IgD-negative memory B cell (primary cell): ENCODE measurements around the gene STK32C. TPM values are rescaled to one million over a fixed set of nuclear protein-coding genes. Genes with fewer than 3 reads are reported as not detected.
"Not testable (repeated sequence)": the region's sequence is repeated elsewhere in the genome, so short reads cannot be mapped to it uniquely, and the experiment has no call there.

Experiments
- H3K27ac Mint-ChIP-seq, 3 donors: one replicate each; pipeline ENCODE4 v1.8.0; 2020 to 2022; ENCODE audit warnings: mild to moderate bottlenecking in 3 of 3, mixed read lengths in 3 of 3, moderate library complexity in 1 of 3
- H3K27me3 Mint-ChIP-seq: one replicate; pipeline ENCODE4 v1.8.0; 2021; ENCODE audit warnings: mixed read lengths
- H3K36me3 Mint-ChIP-seq: one replicate; pipeline ENCODE4 v1.8.0; 2020; ENCODE audit warnings: mild to moderate bottlenecking, mixed read lengths
- H3K4me1 Mint-ChIP-seq, 3 donors: one replicate each; pipeline ENCODE4 v1.8.0; 2020 to 2022; ENCODE audit warnings: mixed read lengths in 3 of 3, mild to moderate bottlenecking in 1 of 3
- H3K4me3 Mint-ChIP-seq, 4 donors: one replicate each; pipeline ENCODE4 v1.8.0; 2020 to 2022; ENCODE audit warnings: mild to moderate bottlenecking in 4 of 4, mixed read lengths in 4 of 4, moderate library complexity in 3 of 4
- H3K9me3 Mint-ChIP-seq, 3 donors: one replicate each; pipeline ENCODE4 v1.8.0; 2020 to 2021; ENCODE audit warnings: mixed read lengths in 3 of 3, mild to moderate bottlenecking in 1 of 3
- polyA plus RNA-seq: library from polyadenylated mRNA; unstranded; fragments of 300-500 nt; fragmentation: Illumina TruSeq; gene quantifications from one replicate; pipeline ENCODE4 v1.2.3, GENCODE V29; 2021

The STK32C gene
- polyA plus RNA-seq, 1 donor from 2014 or later = 4.0 TPM

- H3K27me3 Mint-ChIP-seq = peaks cover 5% of the 10 kb centered on the region
- peaks cover 4% of the 10 kb centered on the region for H3K36me3 Mint-ChIP-seq
- H3K4me3 Mint-ChIP-seq = no peak overlapping the region
- H3K9me3 Mint-ChIP-seq = no peaks in the 10 kb centered on the region
- H3K4me1 Mint-ChIP-seq = peaks cover 0 to 1% (median 0%) of the 10 kb centered on the region in 3 donors
- H3K27ac Mint-ChIP-seq = no peak overlapping the region
Measured at GRCh38 chr10:132276706-132277105, 31.0 kb downstream of the STK32C start.

GRCh38 chr10:132276179-132276675, 31.5 kb downstream of the STK32C start:
- no peak overlapping the region for H3K27ac Mint-ChIP-seq

GRCh38 chr10:132275426-132276178, 32.1 kb downstream of the STK32C start:
- Mint-ChIP-seq H3K9me3 (no peaks in the 10 kb centered on the region), H3K4me1 (no peaks in the 10 kb centered on the region), H3K27ac (no peak overlapping the region), H3K27me3 (peaks cover 5% of the 10 kb centered on the region), H3K4me3 (no peak overlapping the region), H3K36me3 (peaks cover 3% of the 10 kb centered on the region)

More at GRCh38 chr10:132276179-132276675, 31.5 kb downstream of the STK32C start:
- Mint-ChIP-seq H3K9me3 (no peaks in the 10 kb centered on the region), H3K27me3 (peaks cover 5% of the 10 kb centered on the region), H3K4me3 (no peak overlapping the region), H3K4me1 (peaks cover 0 to 1% (median 0%) of the 10 kb centered on the region in 3 donors), H3K36me3 (peaks cover 4% of the 10 kb centered on the region)

GRCh38 chr10:132274986-132275385, 32.8 kb downstream of the STK32C start:
- Mint-ChIP-seq H3K27ac (no peak overlapping the region), H3K27me3 (peaks cover 5% of the 10 kb centered on the region), H3K4me1 (no peaks in the 10 kb centered on the region), H3K36me3 (peaks cover 3% of the 10 kb centered on the region), H3K4me3 (no peak overlapping the region), H3K9me3 (no peaks in the 10 kb centered on the region)

- Mint-ChIP-seq H3K27me3 (peaks cover 5% of the 10 kb centered on the region), H3K4me3 (no peak overlapping the region), H3K9me3 (no peaks in the 10 kb centered on the region), H3K36me3 (peaks cover 3% of the 10 kb centered on the region), H3K27ac (no peak overlapping the region), H3K4me1 (no peaks in the 10 kb centered on the region)
Measured at GRCh38 chr10:132274581-132274980, 33.2 kb downstream of the STK32C start.

- H3K4me3 Mint-ChIP-seq = no peak overlapping the region
- H3K9me3 Mint-ChIP-seq = no peaks in the 10 kb centered on the region
- H3K4me1 Mint-ChIP-seq = no peaks in the 10 kb centered on the region
- peaks cover 5% of the 10 kb centered on the region for H3K27me3 Mint-ChIP-seq
- H3K27ac Mint-ChIP-seq = no peak overlapping the region
- H3K36me3 Mint-ChIP-seq = peaks cover 3% of the 10 kb centered on the region
Measured at GRCh38 chr10:132273966-132274365, 33.8 kb downstream of the STK32C start.

- H3K4me3 Mint-ChIP-seq = no peak overlapping the region
- H3K4me1 Mint-ChIP-seq = no peaks in the 10 kb centered on the region
- H3K27me3 Mint-ChIP-seq = peaks cover 5% of the 10 kb centered on the region
- no peaks in the 10 kb centered on the region for H3K9me3 Mint-ChIP-seq
- H3K27ac Mint-ChIP-seq = no peak overlapping the region
- peaks cover 3% of the 10 kb centered on the region for H3K36me3 Mint-ChIP-seq
Measured at GRCh38 chr10:132273304-132273944, 34.3 kb downstream of the STK32C start.

GRCh38 chr10:132272231-132272971, 35.3 kb downstream of the STK32C start:
- peaks cover 5% of the 10 kb centered on the region for H3K27me3 Mint-ChIP-seq
- H3K4me1 Mint-ChIP-seq = no peaks in the 10 kb centered on the region
- H3K27ac Mint-ChIP-seq = no peak overlapping the region
- H3K36me3 Mint-ChIP-seq = peaks cover 3% of the 10 kb centered on the region
- peaks cover 0 to 3% (median 0%) of the 10 kb centered on the region in 3 donors for H3K9me3 Mint-ChIP-seq
- H3K4me3 Mint-ChIP-seq = no peak overlapping the region

GRCh38 chr10:132271458-132272230, 36.1 kb downstream of the STK32C start:
- Mint-ChIP-seq H3K4me1 (no peaks in the 10 kb centered on the region), H3K36me3 (peaks cover under 1% of the 10 kb centered on the region), H3K27me3 (peaks cover 2% of the 10 kb centered on the region), H3K4me3 (no peak overlapping the region), H3K9me3 (peaks cover 0 to 3% (median 0%) of the 10 kb centered on the region in 3 donors), H3K27ac (no peak overlapping the region)

- Mint-ChIP-seq H3K4me3 (no peak overlapping the region), H3K36me3 (no peaks in the 10 kb centered on the region), H3K27me3 (peaks cover 2% of the 10 kb centered on the region), H3K4me1 (no peaks in the 10 kb centered on the region), H3K27ac (no peak overlapping the region), H3K9me3 (peaks cover 0 to 3% (median 0%) of the 10 kb centered on the region in 3 donors)
Measured at GRCh38 chr10:132270721-132271457, 36.9 kb downstream of the STK32C start.

- H3K36me3 Mint-ChIP-seq = no peaks in the 10 kb centered on the region
- H3K4me3 Mint-ChIP-seq = no peak overlapping the region
- peaks cover 0 to 3% (median 0%) of the 10 kb centered on the region in 3 donors for H3K9me3 Mint-ChIP-seq
- no peak overlapping the region for H3K27ac Mint-ChIP-seq
- peaks cover 2% of the 10 kb centered on the region for H3K27me3 Mint-ChIP-seq
- no peaks in the 10 kb centered on the region for H3K4me1 Mint-ChIP-seq
Measured at GRCh38 chr10:132270256-132270655, 37.5 kb downstream of the STK32C start.

GRCh38 chr10:132269266-132270230, 38.2 kb downstream of the STK32C start:
- no peak overlapping the region for H3K4me3 Mint-ChIP-seq
- H3K9me3 Mint-ChIP-seq = peaks cover 0 to 3% (median 0%) of the 10 kb centered on the region in 3 donors
- peaks cover 2% of the 10 kb centered on the region for H3K27me3 Mint-ChIP-seq
- no peak overlapping the region for H3K27ac Mint-ChIP-seq
- peaks cover 0 to 1% (median 0%) of the 10 kb centered on the region in 3 donors for H3K4me1 Mint-ChIP-seq
- H3K36me3 Mint-ChIP-seq = no peaks in the 10 kb centered on the region

GRCh38 chr10:132267916-132268315, 39.8 kb downstream of the STK32C start:
- not testable (repeated sequence) for H3K36me3 Mint-ChIP-seq

More at GRCh38 chr10:132267916-132268315, 39.8 kb downstream of the STK32C start:
- H3K27me3 Mint-ChIP-seq, H3K4me1 Mint-ChIP-seq, H3K9me3 Mint-ChIP-seq, H3K27ac Mint-ChIP-seq, H3K4me3 Mint-ChIP-seq: not testable (repeated sequence)
